Spleen (tissue), 11 donors: ENCODE results near the gene RMRP. TPM values are rescaled to one million over a fixed set of nuclear protein-coding genes. Genes with fewer than 3 reads are reported as not detected.

ENCODE experiments used
- DNase-seq: peaks from one replicate; pipeline ENCODE4 v3.0.0-alpha.2; 2020
- H3K27ac ChIP-seq, 8 donors: fragments of 200-600 bp; sonication (generic) in 7 of 8; 1 replicate in 4 of 8; 2 replicates in 4 of 8; pipeline versions ENCODE4 v1.5.0 to v1.8.0; 2016 to 2021; ENCODE audit warnings: inconsistent platforms in 4 of 8, mild to moderate bottlenecking in 4 of 8, moderate library complexity in 1 of 8
- H3K27me3 ChIP-seq, 7 donors: fragments of 200-600 bp; sonication (generic) in 6 of 7; replicated peaks in 1 of 7; 1 replicate in 4 of 7; 2 replicates in 3 of 7; pipeline versions ENCODE4 v1.5.0 to v1.8.0; 2016 to 2021; ENCODE audit warnings: inconsistent platforms in 3 of 7, mild to moderate bottlenecking in 1 of 7
- H3K36me3 ChIP-seq, 6 donors: fragments of 200-600 bp; sonication (generic) in 5 of 6; 1 replicate in 4 of 6; 2 replicates in 2 of 6; pipeline versions ENCODE4 v1.5.0 to v1.8.0; 2016 to 2021; ENCODE audit warnings: inconsistent platforms in 2 of 6
- H3K4me1 ChIP-seq, 6 donors: fragments of 200-600 bp; sonication (generic) in 5 of 6; 1 replicate in 3 of 6; 2 replicates in 3 of 6; pipeline versions ENCODE4 v1.5.0 to v1.8.0; 2016 to 2021; ENCODE audit warnings: inconsistent platforms in 3 of 6
- H3K4me3 ChIP-seq, 8 donors: fragments of 200-600 bp; sonication (generic) in 7 of 8; 1 replicate in 4 of 8; 2 replicates in 4 of 8; pipeline versions ENCODE4 v1.5.0 to v1.8.0; 2016 to 2021; ENCODE audit warnings: inconsistent platforms in 4 of 8, mild to moderate bottlenecking in 4 of 8, moderate library complexity in 2 of 8
- H3K9me3 ChIP-seq, 8 donors: fragments of 200-600 bp; sonication (generic) in 7 of 8; 1 replicate in 4 of 8; 2 replicates in 4 of 8; pipeline versions ENCODE4 v1.5.0 to v1.8.0; 2016 to 2021; ENCODE audit warnings: inconsistent platforms in 4 of 8
- CTCF ChIP-seq, 11 experiments: fragments of 200-600 bp in 7 of 11; fragments of 450-650 bp in 4 of 11; sonication (generic) in 4 of 11; IDR thresholded peaks in 8 of 11; conservative IDR thresholded peaks in 3 of 11; 1 replicate in 7 of 11; 2 replicates in 4 of 11; pipeline versions ENCODE4 v1.4.0 to v1.8.0; 2016 to 2021; ENCODE audit warnings: antibody characterized with exemption in 11 of 11, inconsistent platforms in 4 of 11, mild to moderate bottlenecking in 1 of 11
- POLR2A ChIP-seq, 3 donors: fragments of 450-650 bp; IDR thresholded peaks; one replicate each; pipeline ENCODE4 v1.5.1; 2017; ENCODE audit warnings: antibody characterized with exemption in 3 of 3, mild to moderate bottlenecking in 1 of 3
- POLR2AphosphoS5 ChIP-seq, 3 donors: sonication (generic); formaldehyde crosslinking; IDR thresholded peaks; one replicate each; pipeline ENCODE4 v1.5.1; 2017; ENCODE audit warnings: antibody characterized with exemption in 3 of 3
- WGBS, 5 donors: extraction: QIAGEN DNeasy Blood & Tissue Kit in 3 of 5; methylation state at CpG; one replicate each; pipeline versions ENCODE4 v1.1.5 to v1.1.7; 2013 to 2018; 5-methylcytosine and 5-hydroxymethylcytosine counted together
- intact Hi-C: fragments of 100-400 bp; cut with DNase I; formaldehyde crosslinking; loops from one replicate; pipeline ENCODE4 v1.15.0; 2023; ENCODE audit warnings: low total_unique reads
- polyA plus RNA-seq, 3 donors: library from polyadenylated mRNA; stranded (reverse); fragments of 200-250 nt; gene quantifications; one replicate each; pipeline ENCODE4 v1.2.1, GENCODE V29; 2013
- total RNA-seq, 7 donors: library from RNA; depleted of rRNA in 3 of 7; stranded (reverse); fragments of >200 nt in 3 of 7; fragmentation: NEBNext Ultra II Directional in 4 of 7; extraction: Animal tissue kit (Norgen Biotek cat#: 25700) in 4 of 7; gene quantifications; one replicate each; pipeline versions ENCODE4 v1.1.0 to v1.2.1, GENCODE V29; 2016 to 2021
- donor health status: healthy with polysubstance abuse.
- donor health status: DM: no; HTN: no; CAD: no; lungs with moderate emphysema.
- donor health status: DM: no; HTN: no; CAD: no.
- donor health status: Bipolar disorder and iron deficiency.
- donor health status: healthy.
- donor health status: DM: no; HTN: no; CAD: no.
- donor health status: DM: yes; HTN: yes; CAD: no.

RMRP gene
- total and polyA plus RNA-seq, 10 donors = 42.1 to 28,996 (median 10,652) TPM; not detected in 1

DNA sequence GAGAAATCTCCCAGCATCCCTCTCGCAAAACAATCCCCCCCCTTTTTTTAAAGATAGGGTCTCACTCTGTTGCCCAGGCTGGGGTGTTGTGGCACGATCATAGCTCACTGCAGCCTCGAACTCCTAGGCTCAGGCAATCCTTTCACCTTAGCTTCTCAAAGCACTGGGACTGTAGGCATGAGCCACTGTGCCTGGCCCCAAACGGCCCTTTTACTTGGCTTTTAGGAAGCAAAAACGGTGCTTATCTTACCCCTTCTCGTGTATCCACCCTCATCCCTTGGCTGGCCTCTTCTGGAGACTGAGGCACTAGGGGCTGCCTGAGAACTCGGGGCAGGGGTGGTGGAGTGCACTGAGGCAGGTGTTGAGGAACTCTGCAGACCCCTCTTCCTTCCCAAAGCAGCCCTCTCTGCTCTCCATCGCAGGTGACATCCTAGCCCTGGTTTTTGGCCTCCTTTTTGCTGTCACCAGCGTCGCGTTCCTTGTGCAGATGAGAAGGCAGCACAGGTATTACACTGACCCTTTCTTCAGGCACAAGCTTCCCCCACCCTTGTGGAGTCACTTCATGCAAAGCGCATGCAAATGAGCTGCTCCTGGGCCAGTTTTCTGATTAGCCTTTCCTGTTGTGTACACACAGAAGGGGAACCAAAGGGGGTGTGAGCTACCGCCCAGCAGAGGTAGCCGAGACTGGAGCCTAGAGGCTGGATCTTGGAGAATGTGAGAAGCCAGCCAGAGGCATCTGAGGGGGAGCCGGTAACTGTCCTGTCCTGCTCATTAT, 22.7 kb upstream of the RMRP start:
- peaks cover 0 to 20% (median 9%) of the 10 kb centered on the region in 6 donors for H3K4me1 ChIP-seq
- no peak for TF ChIP-seq CTCF (IDR thresholded peaks at IDR 0.05 in 8 of 11, conservative IDR thresholded peaks at IDR 0.05 in 3 of 11)
- TF ChIP-seq POLR2AphosphoS5 (IDR thresholded peaks at IDR 0.05) = peak in 1 of 3 donors; percentile 17
- peak; percentile 53 for DNase-seq
- peaks cover 0 to 10% (median 4%) of the 10 kb centered on the region in 7 donors for H3K27me3 ChIP-seq
- 64 to 78% (median 68%) methylated on average over 15 of the region's 15 CpGs for WGBS, 5 donors
- H3K36me3 ChIP-seq = peaks cover 0 to 38% (median 7%) of the 10 kb centered on the region in 6 donors
- no peak overlapping the region for H3K4me3 ChIP-seq
- intact Hi-C loops = no loop called here
- H3K27ac ChIP-seq = no peak overlapping the region
- no peaks in the 10 kb centered on the region for H3K9me3 ChIP-seq

DNA sequence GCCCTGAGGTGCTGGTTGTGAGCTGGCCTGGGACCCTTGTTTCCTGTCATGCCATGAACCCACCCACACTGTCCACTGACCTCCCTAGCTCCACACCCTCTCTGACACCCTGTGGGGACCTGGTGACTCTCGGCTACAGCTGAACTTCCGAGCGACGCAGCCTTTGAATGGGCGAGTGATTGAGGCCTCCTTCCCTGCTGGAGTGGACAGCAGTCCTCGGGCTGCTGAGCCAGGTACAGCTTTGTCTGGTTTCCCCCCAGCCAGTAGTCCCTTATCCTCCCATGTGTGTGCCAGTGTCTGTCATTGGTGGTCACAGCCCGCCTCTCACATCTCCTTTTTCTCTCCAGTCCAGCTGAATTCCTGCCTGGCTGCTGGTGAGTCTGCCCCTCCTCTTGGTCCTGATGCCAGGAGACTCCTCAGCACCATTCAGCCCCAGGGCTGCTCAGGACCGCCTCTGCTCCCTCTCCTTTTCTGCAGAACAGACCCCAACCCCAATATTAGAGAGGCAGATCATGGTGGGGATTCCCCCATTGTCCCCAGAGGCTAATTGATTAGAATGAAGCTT, 22.0 kb upstream of the RMRP start:
- Histone ChIP-seq H3K9me3 (no peaks in the 10 kb centered on the region), H3K36me3 (peaks cover 0 to 31% (median 5%) of the 10 kb centered on the region in 6 donors), H3K27me3 (peaks cover 0 to 16% (median 4%) of the 10 kb centered on the region in 7 donors), H3K27ac (no peak overlapping the region), H3K4me1 (peaks cover 0 to 26% (median 16%) of the 10 kb centered on the region in 6 donors), H3K4me3 (no peak overlapping the region)
- 89 to 93% (median 90%) methylated on average over 8 of the region's 8 CpGs for WGBS, 5 donors
- intact Hi-C loops = no loop called here
- no peak for TF ChIP-seq CTCF (IDR thresholded peaks at IDR 0.05 in 8 of 11, conservative IDR thresholded peaks at IDR 0.05 in 3 of 11)
- TF ChIP-seq POLR2AphosphoS5 (IDR thresholded peaks at IDR 0.05) = no peak
- TF ChIP-seq POLR2A (IDR thresholded peaks at IDR 0.05) = no peak
- peak; percentile 55 for DNase-seq

DNA sequence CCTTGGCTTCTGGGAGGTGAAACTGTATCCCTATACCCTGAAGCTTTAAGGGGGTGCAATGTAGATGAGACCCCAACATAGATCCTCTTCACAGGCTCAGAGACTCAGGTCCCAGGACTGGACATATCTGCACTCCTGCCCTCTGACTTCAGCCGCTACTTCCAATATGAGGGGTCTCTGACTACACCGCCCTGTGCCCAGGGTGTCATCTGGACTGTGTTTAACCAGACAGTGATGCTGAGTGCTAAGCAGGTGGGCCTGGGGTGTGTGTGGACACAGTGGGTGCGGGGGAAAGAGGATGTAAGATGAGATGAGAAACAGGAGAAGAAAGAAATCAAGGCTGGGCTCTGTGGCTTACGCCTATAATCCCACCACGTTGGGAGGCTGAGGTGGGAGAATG, 21.3 kb upstream of the RMRP start:
- intact Hi-C loops = no loop called here
- TF ChIP-seq POLR2AphosphoS5 (IDR thresholded peaks at IDR 0.05) = no peak
- no peak for TF ChIP-seq CTCF (IDR thresholded peaks at IDR 0.05 in 8 of 11, conservative IDR thresholded peaks at IDR 0.05 in 3 of 11)
- TF ChIP-seq POLR2A (IDR thresholded peaks at IDR 0.05) = no peak
- peak; percentile 46 for DNase-seq
- peaks cover 0 to 24% (median 2%) of the 10 kb centered on the region in 6 donors for H3K36me3 ChIP-seq
- no peak overlapping the region for H3K27ac ChIP-seq
- peaks cover 0 to 17% (median 4%) of the 10 kb centered on the region in 7 donors for H3K27me3 ChIP-seq
- WGBS, 5 donors = 89 to 95% (median 93%) methylated on average over 5 of the region's 5 CpGs
- H3K9me3 ChIP-seq = no peaks in the 10 kb centered on the region
- no peak overlapping the region for H3K4me3 ChIP-seq
- peaks cover 0 to 26% (median 16%) of the 10 kb centered on the region in 6 donors for H3K4me1 ChIP-seq

- peak; percentile 82 for DNase-seq
- intact Hi-C loops = no loop called here
- peaks cover 0 to 24% (median 16%) of the 10 kb centered on the region in 6 donors for H3K4me1 ChIP-seq
- H3K9me3 ChIP-seq = no peaks in the 10 kb centered on the region
- TF ChIP-seq POLR2A (IDR thresholded peaks at IDR 0.05) (no peak), POLR2AphosphoS5 (IDR thresholded peaks at IDR 0.05) (peak in 2 of 3 donors; percentile 32 to 50), CTCF (IDR thresholded peaks at IDR 0.05 in 8 of 11, conservative IDR thresholded peaks at IDR 0.05 in 3 of 11) (peak in 1 of 11 experiments; percentile 15)
- peaks cover 0 to 17% (median 4%) of the 10 kb centered on the region in 7 donors for H3K27me3 ChIP-seq
- H3K36me3 ChIP-seq = no peaks in the 10 kb centered on the region
- H3K27ac ChIP-seq = no peak overlapping the region
- H3K4me3 ChIP-seq = peak overlapping the region; percentile 31 to 72 (median 46)
- WGBS, 5 donors = 9 to 14% (median 10%) methylated on average over 22 to 51 of the region's 51 CpGs
Measured at GRCh38 chr9:35675732-35676392, 18.0 kb upstream of the RMRP start.
